Stimulated activated CD4-positive, alpha-beta T cell treated with anti-CD3 and anti-CD28 coated beads, TNF-alpha, amount 100 ng/mL, for 24 hours (primary cell): Measurements from ENCODE around the gene FAAP100.

Source experiments
- DNase-seq, 3 experiments: peaks; one replicate each; pipeline ENCODE4 v3.0.0-alpha.2; 2020; ENCODE audit warnings: low read depth in 3 of 3

The FAAP100 gene

GRCh38 chr17:81512562-81513371 is 39.4 kb downstream of the FAAP100 start, which contains the start of gene ACTG1:
ACTG1 (minus strand) TSS chr17:81512799; CDS start chr17:81512354, 445 bp downstream.
- DNase-seq: peak; percentile 82 to 89 (median 83)

DNA sequence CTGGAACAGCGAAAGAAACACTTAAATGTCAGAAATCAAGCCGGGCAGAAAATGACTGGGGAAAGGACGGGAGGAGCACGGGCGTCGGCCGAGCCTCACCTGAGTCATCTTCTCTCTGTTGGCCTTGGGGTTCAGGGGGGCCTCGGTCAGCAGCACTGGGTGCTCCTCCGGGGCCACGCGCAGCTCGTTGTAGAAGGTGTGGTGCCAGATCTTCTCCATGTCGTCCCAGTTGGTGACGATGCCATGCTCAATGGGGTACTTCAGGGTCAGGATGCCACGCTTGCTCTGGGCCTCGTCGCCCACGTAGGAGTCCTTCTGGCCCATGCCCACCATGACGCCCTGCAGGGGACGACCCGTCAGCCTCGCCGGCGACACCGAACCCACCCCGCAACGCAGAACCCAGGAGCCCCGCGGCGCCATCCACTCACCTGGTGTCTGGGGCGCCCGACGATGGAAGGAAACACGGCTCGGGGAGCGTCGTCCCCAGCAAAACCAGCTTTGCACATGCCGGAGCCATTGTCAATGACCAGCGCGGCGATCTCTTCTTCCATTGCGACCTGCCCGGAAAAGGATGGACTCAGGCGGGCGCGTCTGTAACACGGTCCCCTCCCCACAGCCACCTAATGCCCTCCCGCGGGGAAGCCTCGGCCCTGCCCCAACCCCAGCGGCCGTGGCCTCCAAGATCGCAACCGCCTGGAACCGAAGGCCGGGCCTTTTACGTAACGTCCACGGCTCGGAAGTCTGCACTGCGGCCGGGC is 40.2 kb downstream of the FAAP100 start:
- DNase-seq: peak in 2 of 3 experiments; percentile 14 to 52

- no peak for DNase-seq
These were observed 40.7 kb downstream of the FAAP100 start for GRCh38 chr17:81511554-81511803.

DNA sequence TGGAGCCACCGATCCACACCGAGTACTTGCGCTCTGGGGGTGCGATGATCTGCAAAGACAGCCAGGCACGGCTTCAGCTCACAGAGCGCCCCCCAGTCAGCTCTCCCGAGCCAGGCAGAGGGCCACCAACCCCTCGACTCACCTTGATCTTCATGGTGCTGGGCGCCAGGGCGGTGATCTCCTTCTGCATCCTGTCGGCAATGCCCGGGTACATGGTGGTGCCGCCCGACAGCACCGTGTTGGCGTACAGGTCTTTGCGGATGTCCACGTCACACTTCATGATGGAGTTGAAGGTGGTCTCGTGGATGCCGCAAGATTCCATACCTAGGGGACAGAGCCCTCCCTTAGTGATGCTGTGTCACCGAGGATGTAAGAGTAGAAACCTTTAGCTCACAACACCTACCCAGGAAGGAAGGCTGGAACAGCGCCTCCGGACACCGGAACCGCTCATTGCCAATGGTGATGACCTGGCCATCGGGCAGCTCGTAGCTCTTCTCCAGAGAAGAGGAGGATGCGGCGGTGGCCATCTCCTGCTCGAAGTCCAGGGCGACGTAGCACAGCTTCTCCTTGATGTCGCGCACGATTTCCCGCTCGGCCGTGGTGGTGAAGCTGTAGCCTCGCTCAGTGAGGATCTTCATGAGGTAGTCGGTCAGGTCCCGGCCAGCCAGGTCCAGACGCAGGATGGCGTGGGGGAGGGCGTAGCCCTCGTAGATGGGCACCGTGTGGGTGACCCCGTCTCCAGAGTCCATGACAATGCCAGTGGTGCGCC is 41.2 kb downstream of the FAAP100 start:
- DNase-seq: no peak

DNA sequence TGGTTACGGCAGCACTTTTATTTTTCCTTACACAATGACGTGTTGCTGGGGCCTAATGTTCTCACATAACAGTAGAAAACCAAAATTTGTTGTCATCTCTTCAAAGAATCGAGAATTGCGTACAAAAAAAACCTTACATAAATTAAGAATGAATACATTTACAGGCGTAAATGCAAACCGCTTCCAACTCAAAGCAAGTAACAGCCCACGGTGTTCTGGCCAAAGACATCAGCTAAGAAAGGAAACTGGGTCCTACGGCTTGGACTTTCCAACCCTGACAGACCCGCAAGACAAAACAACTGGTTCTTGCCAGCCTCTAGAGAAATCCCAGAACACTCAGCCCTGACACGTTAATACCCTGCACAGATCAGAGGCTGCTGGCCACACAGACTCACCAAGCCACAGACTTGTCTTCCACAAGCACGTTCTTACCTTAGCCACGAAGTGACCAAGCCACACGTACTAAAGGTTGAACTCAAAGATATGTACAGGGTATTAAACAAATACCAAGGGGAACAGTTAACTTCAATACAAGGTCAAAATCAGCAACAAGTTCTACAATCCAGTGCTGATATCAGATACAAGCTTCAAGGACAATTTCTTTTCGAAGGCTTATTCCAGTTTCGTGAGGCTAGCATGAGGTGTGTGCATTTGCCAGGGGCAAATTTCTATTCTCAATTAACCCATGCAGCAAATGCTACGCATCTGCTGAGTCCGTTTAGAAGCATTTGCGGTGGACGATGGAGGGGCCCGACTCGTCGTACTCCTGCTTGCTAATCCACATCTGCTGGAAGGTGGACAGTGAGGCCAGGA is 42.0 kb downstream of the FAAP100 start:
- DNase-seq: no peak

DNA sequence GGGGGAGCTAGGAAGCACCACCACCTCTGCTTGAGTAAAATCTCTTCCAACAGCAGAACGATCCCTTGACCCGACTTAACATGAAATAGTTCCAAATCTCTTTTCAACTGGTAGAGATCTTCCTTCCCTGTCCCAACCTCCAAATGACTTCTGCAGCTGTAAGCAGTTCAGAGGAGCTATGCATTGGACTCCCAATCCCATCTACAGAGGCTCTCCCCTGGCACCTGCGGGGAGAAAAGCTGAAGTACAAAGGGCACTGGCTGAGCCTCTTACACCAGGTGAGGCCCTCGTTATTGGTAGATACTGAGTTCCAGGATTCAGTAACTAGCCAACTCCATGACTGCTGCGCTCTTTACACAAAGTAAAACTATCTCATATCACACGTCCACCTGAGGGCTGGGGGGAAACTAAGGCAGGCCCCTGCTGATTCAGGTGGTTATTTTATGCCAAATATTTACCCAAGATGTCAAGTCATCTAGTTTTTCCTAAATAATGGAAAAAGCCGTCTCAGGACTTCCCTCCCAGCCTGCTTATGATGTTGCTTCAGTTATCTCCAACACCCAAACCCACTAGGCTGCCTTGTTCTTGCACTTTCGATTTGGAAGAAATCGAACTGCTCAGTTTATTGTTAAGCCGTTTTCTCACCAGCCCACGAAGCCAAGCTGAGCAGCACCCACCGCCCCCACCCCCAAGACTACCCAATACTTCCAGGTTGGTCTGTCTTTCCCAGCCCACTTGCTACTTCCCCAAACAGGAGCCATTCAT is 42.8 kb downstream of the FAAP100 start:
- no peak for DNase-seq

- no peak for DNase-seq
These were observed 43.4 kb downstream of the FAAP100 start for GRCh38 chr17:81508639-81509206.

DNA sequence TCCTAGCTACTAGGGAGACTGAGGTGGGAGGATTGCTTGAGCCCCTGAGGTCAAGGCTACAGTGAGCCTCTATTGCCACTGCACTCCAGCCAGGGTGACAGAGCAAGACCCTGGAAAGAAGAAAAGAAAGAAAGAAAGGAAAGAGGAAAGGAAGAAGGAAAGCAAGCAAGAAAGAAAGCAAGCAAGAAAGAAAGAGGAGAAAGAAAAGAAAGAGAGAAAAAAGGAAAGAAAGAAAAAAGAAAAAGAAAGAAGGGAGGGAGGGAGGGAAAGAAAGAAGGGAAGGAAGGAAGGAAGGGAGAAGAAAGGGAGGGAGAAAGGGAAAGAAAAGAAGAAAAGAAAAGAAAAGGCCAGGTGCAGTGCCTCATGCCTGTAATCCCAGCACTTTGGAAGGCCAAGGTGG is 48.5 kb downstream of the FAAP100 start:
- no peak for DNase-seq

GRCh38 chr17:81502471-81503017 is 49.6 kb downstream of the FAAP100 start:
- DNase-seq: no peak

GRCh38 chr17:81500047-81500446 is 52.1 kb downstream of the FAAP100 start:
- no peak for DNase-seq

- no peak for DNase-seq
These were observed 52.6 kb downstream of the FAAP100 start for GRCh38 chr17:81499601-81499970.

GRCh38 chr17:81498953-81499600 is 53.1 kb downstream of the FAAP100 start:
- no peak for DNase-seq

GRCh38 chr17:81494626-81495377 is 57.4 kb downstream of the FAAP100 start:
- DNase-seq: no peak

- DNase-seq: no peak
These were observed 58.7 kb downstream of the FAAP100 start for GRCh38 chr17:81493198-81494038.

DNA sequence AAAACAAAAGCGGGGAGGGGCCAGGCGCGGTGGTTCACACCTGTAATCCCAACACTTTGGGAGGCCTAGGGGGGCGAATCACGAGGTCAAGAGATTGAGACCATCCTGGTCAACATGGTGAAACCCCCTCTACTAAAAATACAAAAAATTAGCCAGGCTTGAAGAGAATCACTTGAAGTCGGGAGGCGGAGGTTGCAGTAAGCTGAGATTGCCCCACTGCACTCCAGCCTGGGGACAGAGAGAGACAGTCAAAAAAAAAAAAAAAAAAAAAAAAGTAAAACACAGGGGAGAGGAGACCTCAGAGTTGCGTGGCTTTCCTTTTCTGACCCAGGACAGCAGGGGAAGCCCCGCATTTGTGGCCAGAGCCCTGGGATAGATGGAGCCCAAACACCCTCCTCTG is 59.4 kb downstream of the FAAP100 start:
- DNase-seq: no peak

GRCh38 chr17:81492202-81492601 is 60.0 kb downstream of the FAAP100 start:
- no peak for DNase-seq

DNA sequence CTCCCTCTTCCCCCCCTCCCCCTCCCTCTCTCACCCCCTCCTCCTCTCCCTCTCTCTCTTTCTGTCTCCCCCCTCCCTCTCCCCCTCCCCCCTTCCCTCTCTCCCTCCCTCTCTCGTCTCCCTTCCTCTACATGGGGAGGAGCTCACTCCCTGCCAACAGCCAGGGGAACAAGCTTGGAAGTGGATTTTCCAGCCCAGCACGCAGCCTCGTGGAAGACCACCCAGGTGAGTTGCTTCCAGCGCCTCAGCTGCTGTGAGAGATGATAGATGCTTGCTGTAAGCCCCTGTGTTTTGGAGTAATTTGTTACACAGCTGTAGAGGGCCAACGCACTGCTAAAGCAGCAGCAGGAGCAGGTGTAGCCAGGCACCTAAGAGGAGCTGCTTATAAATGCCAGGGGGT is 60.4 kb downstream of the FAAP100 start:
- DNase-seq: no peak

DNA sequence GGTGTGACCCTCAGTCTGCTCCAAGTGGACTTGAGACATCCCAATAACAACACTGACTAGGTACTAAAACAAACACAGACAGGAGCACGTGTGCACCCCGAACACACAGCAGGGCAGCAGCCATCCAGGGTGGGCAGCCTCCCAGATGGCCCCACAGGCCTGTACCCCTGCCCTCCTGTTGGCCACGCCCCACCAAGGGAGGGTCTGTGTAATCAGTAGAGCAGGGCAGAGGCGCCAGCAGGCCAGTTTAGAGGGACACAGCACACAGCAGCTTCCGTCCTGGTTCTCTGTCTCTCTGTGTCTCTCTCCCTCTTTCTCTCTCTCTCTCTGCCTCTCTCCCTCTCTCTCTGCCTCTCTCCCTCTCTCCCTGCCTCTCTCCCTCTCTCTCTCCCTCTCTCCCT is 61.0 kb downstream of the FAAP100 start:
- DNase-seq: no peak
